Astrocyte (in vitro differentiated cells and primary cell): ENCODE data around the gene VSNL1.

ENCODE experiments used
- CTCF ChIP-seq: IDR thresholded peaks from 2 replicates; pipeline ENCODE4 v1.5.1; 2011; ENCODE audit warnings: low read depth, mild to moderate bottlenecking, inconsistent platforms, low read length, moderate library complexity; ENCODE audit not compliant: insufficient read depth
- EZH2 ChIP-seq: IDR thresholded peaks from 2 replicates; pipeline ENCODE4 v1.6.1; 2012; ENCODE audit warnings: mild to moderate bottlenecking, low read length, inconsistent platforms; ENCODE audit not compliant: insufficient read depth

- no peak for TF ChIP-seq EZH2
- TF ChIP-seq CTCF = no peak
Observed at GRCh38 chr2:17638196-17638743, 97.8 kb downstream of the VSNL1 start.
